HepG2 (cell line): ENCODE results near the gene LAMP1. TPM values are rescaled to one million over a fixed set of nuclear protein-coding genes. Genes with fewer than 3 reads are reported as not detected.

Experiments used
- CBX1 ChIP-seq: IDR thresholded peaks from one replicate; pipeline ENCODE4 v1.6.1; 2016; ENCODE audit warnings: antibody characterized with exemption, low read depth
- CEBPB ChIP-seq: IDR thresholded peaks from 2 replicates; pipeline ENCODE4 v1.6.1; 2011; ENCODE audit warnings: low read depth, low read length, improper control_type of control experiment, borderline replicate concordance
- HBP1 ChIP-seq: IDR thresholded peaks from 2 replicates; pipeline ENCODE4 v1.6.1; 2016; ENCODE audit warnings: low read depth, control low read depth
- HMG20A ChIP-seq: IDR thresholded peaks from 2 replicates; pipeline ENCODE4 v1.6.1; 2016; ENCODE audit warnings: borderline replicate concordance
- HNF4A ChIP-seq: sonication (generic); formaldehyde crosslinking; IDR thresholded peaks from 2 replicates; pipeline ENCODE4 v1.4.0; 2020; ENCODE audit warnings: missing genetic modification reagents
- KAT8 ChIP-seq: IDR thresholded peaks from 2 replicates; pipeline ENCODE4 v1.6.1; 2016; ENCODE audit warnings: missing genetic modification reagents, missing compliant biosample characterization
- KDM5A ChIP-seq: fragments of 200-600 bp; sonication (generic); IDR thresholded peaks from 2 replicates; pipeline ENCODE4 v1.7.0; 2018; ENCODE audit warnings: antibody characterized with exemption, mild to moderate bottlenecking, low read length, borderline replicate concordance
- MAFF ChIP-seq: IDR thresholded peaks from 2 replicates; pipeline ENCODE4 v1.6.1; 2011; ENCODE audit warnings: low read depth, low read length, improper control_type of control experiment
- MEIS2 ChIP-seq: sonication (generic); formaldehyde crosslinking; IDR thresholded peaks from 2 replicates; pipeline ENCODE4 v1.9.0; 2021; ENCODE audit warnings: mild to moderate bottlenecking, missing genetic modification reagents
- NR2F2 ChIP-seq: IDR thresholded peaks from 2 replicates; pipeline ENCODE4 v1.6.1; 2012; ENCODE audit warnings: low read depth, inconsistent platforms, borderline replicate concordance
- NR2F6 ChIP-seq, 2 experiments: IDR thresholded peaks; 2 replicates each; pipeline ENCODE4 v1.6.1; 2016; ENCODE audit warnings: antibody characterized with exemption in 1 of 2, mild to moderate bottlenecking in 1 of 2
- PHF21A ChIP-seq: sonication (generic); formaldehyde crosslinking; IDR thresholded peaks from 2 replicates; pipeline ENCODE4 v1.5.0; 2020; ENCODE audit warnings: mild to moderate bottlenecking, missing genetic modification reagents
- SOX13 ChIP-seq, 3 experiments: fragments of 450-650 bp in 1 of 3; sonication (generic) in 1 of 3; formaldehyde crosslinking in 1 of 3; IDR thresholded peaks in 2 of 3; conservative IDR thresholded peaks in 1 of 3; 2 replicates each; pipeline versions ENCODE4 v1.5.0 to v1.6.1; 2016 to 2020; ENCODE audit warnings: antibody characterized with exemption in 1 of 3, mild to moderate bottlenecking in 1 of 3, missing compliant biosample characterization in 1 of 3, missing genetic modification reagents in 1 of 3, moderate library complexity in 1 of 3
- TEAD3 ChIP-seq: optimal IDR thresholded peaks from 2 replicates; pipeline ENCODE3; 2016; ENCODE audit warnings: borderline replicate concordance
- THAP11 ChIP-seq: IDR thresholded peaks from 2 replicates; pipeline ENCODE4 v1.6.1; 2016; ENCODE audit warnings: missing biosample characterization, missing genetic modification reagents
- WIZ ChIP-seq: sonication (generic); formaldehyde crosslinking; IDR thresholded peaks from 2 replicates; pipeline ENCODE4 v1.5.1; 2020; ENCODE audit warnings: mild to moderate bottlenecking, missing genetic modification reagents
- ZNF234 ChIP-seq: sonication (generic); formaldehyde crosslinking; conservative IDR thresholded peaks from 2 replicates; pipeline ENCODE4 v1.5.1; 2020; ENCODE audit warnings: mild to moderate bottlenecking, missing genetic modification reagents
- ZNF598 ChIP-seq: sonication (generic); formaldehyde crosslinking; IDR thresholded peaks from 2 replicates; pipeline ENCODE4 v1.5.1; 2020; ENCODE audit warnings: mild to moderate bottlenecking, missing genetic modification reagents, borderline replicate concordance
- ZNF670 ChIP-seq: sonication (generic); formaldehyde crosslinking; IDR thresholded peaks from 2 replicates; pipeline ENCODE4 v1.8.0; 2022; ENCODE audit warnings: mild to moderate bottlenecking, missing genetic modification reagents, borderline replicate concordance
- polyA plus RNA-seq, 8 experiments: library from polyadenylated mRNA; depleted of rRNA in 3 of 8; stranded (reverse) in 7 of 8; unstranded in 1 of 8; fragments of >200 nt; fragmentation: Illumina TruSeq in 4 of 8; extraction: Trizol in 4 of 8; gene quantifications; 2 replicates each; pipeline versions ENCODE4 v1.2.1 to v1.2.3, GENCODE V29; 2011 to 2016; ENCODE audit warnings: low read depth in 4 of 8, missing spikeins in 1 of 8, mixed read lengths in 1 of 8; ENCODE audit not compliant: insufficient read depth in 1 of 8
- total RNA-seq, 5 experiments: library from RNA; depleted of rRNA; stranded (reverse); fragments of >200 nt; fragmentation: Illumina TruSeq; extraction: Trizol; gene quantifications; 2 replicates each; pipeline ENCODE4 v1.2.3, GENCODE V29; 2016; ENCODE audit warnings: low read depth in 1 of 5

Gene LAMP1
- total and polyA plus RNA-seq, 2 of the 13 experiments (the other 11 are each of a cell fraction or from before 2014, with no cell fraction given) = 103 to 112 TPM

DNA sequence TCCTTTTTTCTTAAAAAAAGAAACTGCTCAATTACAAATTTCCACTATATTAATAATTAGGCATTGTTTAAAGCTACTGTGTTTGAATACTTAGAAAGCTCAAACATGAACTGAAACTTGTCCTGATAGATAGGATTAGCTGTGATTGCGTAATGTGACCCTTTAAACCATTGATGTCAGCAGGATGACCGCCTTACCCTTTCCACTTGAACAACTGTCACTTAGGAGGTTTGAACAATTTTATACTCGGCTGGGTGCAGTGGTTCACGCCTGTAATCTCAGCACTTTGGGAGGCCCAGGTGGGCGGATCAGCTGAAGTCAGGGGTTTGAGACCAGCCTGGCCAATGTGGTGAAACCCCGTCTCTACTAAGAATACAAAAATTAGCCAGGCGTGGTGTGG, 2.9 kb downstream of the LAMP1 start (continued):
- no peak for TF ChIP-seq CBX1
- TF ChIP-seq KDM5A = peak; percentile 30; the same call in 1 of the 2 replicates
- TF ChIP-seq HMG20A (CRISPR knock-in tag) = peak; percentile 63; the same call in 1 of the 2 replicates
- TF ChIP-seq HBP1 = 0 out of 2 replicates have a peak, but pooled peaks have one; percentile 63
- TF ChIP-seq SOX13 (IDR thresholded peaks at IDR 0.05) = no peak
- TF ChIP-seq SOX13 (CRISPR knock-in tag; conservative IDR thresholded peaks at IDR 0.05 in 1 of 2, IDR thresholded peaks at IDR 0.05 in 1 of 2) = peak in 1 of 2 experiments; percentile 83; a peak in 2 of 4 replicates
- TF ChIP-seq NR2F2 = peak; percentile 65; the same call in 1 of the 2 replicates
- 0 out of 2 replicates have a peak, but pooled peaks have one; percentile 30 for TF ChIP-seq ZNF234 (CRISPR knock-in tag)
- peak; percentile 92 for TF ChIP-seq HNF4A
- no peak for TF ChIP-seq ZNF670 (CRISPR knock-in tag)
- TF ChIP-seq MEIS2 = 0 out of 2 replicates have a peak, but pooled peaks have one; percentile 63
- TF ChIP-seq PHF21A = peak; percentile 58
- TF ChIP-seq TEAD3 (CRISPR knock-in tag) = peak; percentile 9
- TF ChIP-seq MAFF = peak; percentile 49; the same call in 1 of the 2 replicates
- peak; percentile 79 for TF ChIP-seq NR2F6 (IDR thresholded peaks at IDR 0.05)
- peak; percentile 92 for TF ChIP-seq NR2F6 (CRISPR knock-in tag; IDR thresholded peaks at IDR 0.05)
- TF ChIP-seq WIZ = no peak
- TF ChIP-seq CEBPB = peak; percentile 100
- 0 out of 2 replicates have a peak, but pooled peaks have one; percentile 33 for TF ChIP-seq THAP11 (CRISPR knock-in tag)
- peak; percentile 55 for TF ChIP-seq KAT8 (CRISPR knock-in tag)
- TF ChIP-seq ZNF598 (CRISPR knock-in tag) = 0 out of 2 replicates have a peak, but pooled peaks have one; percentile 11
